HEK293 (cell line): ENCODE measurements around the gene WBP1.

ENCODE experiments used
- MEIS1 ChIP-seq: sonication (generic); formaldehyde crosslinking; IDR thresholded peaks from 2 replicates; pipeline ENCODE4 v1.8.1; 2022; ENCODE audit warnings: missing genetic modification reagents, mild to moderate bottlenecking, borderline replicate concordance
- MZF1 ChIP-seq: fragments of 450-650 bp; formaldehyde crosslinking; IDR thresholded peaks from 2 replicates; pipeline ENCODE4 v1.5.1; 2017; ENCODE audit warnings: missing biosample characterization, missing genetic modification characterization, borderline replicate concordance
- RBAK ChIP-seq: fragments of 450-650 bp; formaldehyde crosslinking; IDR thresholded peaks from 2 replicates; pipeline ENCODE4 v1.5.1; 2016; ENCODE audit warnings: missing biosample characterization, missing genetic modification characterization
- ZNF274 ChIP-seq, 2 experiments: fragments of 200-500 bp in 1 of 2; fragments of 450-650 bp in 1 of 2; sonication (Bioruptor generic) in 1 of 2; formaldehyde crosslinking in 1 of 2; IDR thresholded peaks; 2 replicates each; pipeline versions ENCODE4 v1.5.1 to v1.6.1; 2014 to 2016; ENCODE audit warnings: borderline replicate concordance in 1 of 2, inconsistent platforms in 1 of 2, low read length in 1 of 2, missing biosample characterization in 1 of 2, missing genetic modification characterization in 1 of 2
- TF ChIP-seq, protein P1 (sequence below): fragments of 450-650 bp; formaldehyde crosslinking; IDR thresholded peaks from 2 replicates; pipeline ENCODE4 v1.5.1; 2016; ENCODE audit warnings: missing biosample characterization, missing genetic modification characterization
- TF ChIP-seq, protein P2 (sequence below): fragments of 450-650 bp; formaldehyde crosslinking; IDR thresholded peaks from 2 replicates; pipeline ENCODE4 v1.5.1; 2016; ENCODE audit warnings: missing biosample characterization, missing genetic modification characterization
- TF ChIP-seq, protein P3 (sequence below): fragments of 450-650 bp; formaldehyde crosslinking; IDR thresholded peaks from 2 replicates; pipeline ENCODE4 v1.5.1; 2016; ENCODE audit warnings: missing biosample characterization, missing genetic modification characterization
- TF ChIP-seq, protein P4 (sequence below): fragments of 450-650 bp; formaldehyde crosslinking; IDR thresholded peaks from 2 replicates; pipeline ENCODE4 v1.5.1; 2016; ENCODE audit warnings: missing biosample characterization, missing genetic modification characterization
- TF ChIP-seq, protein P5 (sequence below): fragments of 450-650 bp; formaldehyde crosslinking; IDR thresholded peaks from 2 replicates; pipeline ENCODE4 v1.5.1; 2017; ENCODE audit warnings: missing biosample characterization, missing genetic modification characterization

DNA sequence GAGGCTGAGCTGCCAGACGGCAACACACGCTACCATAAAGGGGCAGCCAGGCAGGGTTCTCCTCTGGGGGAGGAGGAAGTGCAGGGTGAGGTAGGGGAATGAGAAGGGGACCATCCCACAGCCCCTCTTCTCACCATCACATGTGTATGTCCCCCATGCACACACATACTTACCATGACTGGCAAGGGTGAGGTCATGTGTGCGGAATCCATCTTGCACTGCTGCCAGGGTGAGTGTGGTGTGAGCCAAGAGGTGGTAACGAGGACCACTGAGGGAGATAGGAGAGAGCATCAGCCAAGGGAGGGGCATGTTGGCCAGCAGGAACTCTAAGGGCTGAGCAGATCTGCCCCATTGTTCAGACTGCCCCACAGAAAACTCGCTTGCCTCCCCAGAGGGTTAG is 29.6 kb upstream of the WBP1 start:
- TF ChIP-seq, protein P1, sequence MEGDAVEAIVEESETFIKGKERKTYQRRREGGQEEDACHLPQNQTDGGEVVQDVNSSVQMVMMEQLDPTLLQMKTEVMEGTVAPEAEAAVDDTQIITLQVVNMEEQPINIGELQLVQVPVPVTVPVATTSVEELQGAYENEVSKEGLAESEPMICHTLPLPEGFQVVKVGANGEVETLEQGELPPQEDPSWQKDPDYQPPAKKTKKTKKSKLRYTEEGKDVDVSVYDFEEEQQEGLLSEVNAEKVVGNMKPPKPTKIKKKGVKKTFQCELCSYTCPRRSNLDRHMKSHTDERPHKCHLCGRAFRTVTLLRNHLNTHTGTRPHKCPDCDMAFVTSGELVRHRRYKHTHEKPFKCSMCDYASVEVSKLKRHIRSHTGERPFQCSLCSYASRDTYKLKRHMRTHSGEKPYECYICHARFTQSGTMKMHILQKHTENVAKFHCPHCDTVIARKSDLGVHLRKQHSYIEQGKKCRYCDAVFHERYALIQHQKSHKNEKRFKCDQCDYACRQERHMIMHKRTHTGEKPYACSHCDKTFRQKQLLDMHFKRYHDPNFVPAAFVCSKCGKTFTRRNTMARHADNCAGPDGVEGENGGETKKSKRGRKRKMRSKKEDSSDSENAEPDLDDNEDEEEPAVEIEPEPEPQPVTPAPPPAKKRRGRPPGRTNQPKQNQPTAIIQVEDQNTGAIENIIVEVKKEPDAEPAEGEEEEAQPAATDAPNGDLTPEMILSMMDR (tag by site-specific recombination): no peak
- TF ChIP-seq, protein P2, sequence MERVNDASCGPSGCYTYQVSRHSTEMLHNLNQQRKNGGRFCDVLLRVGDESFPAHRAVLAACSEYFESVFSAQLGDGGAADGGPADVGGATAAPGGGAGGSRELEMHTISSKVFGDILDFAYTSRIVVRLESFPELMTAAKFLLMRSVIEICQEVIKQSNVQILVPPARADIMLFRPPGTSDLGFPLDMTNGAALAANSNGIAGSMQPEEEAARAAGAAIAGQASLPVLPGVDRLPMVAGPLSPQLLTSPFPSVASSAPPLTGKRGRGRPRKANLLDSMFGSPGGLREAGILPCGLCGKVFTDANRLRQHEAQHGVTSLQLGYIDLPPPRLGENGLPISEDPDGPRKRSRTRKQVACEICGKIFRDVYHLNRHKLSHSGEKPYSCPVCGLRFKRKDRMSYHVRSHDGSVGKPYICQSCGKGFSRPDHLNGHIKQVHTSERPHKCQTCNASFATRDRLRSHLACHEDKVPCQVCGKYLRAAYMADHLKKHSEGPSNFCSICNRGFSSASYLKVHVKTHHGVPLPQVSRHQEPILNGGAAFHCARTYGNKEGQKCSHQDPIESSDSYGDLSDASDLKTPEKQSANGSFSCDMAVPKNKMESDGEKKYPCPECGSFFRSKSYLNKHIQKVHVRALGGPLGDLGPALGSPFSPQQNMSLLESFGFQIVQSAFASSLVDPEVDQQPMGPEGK (tag by site-specific recombination): no peak
- TF ChIP-seq, protein P3, sequence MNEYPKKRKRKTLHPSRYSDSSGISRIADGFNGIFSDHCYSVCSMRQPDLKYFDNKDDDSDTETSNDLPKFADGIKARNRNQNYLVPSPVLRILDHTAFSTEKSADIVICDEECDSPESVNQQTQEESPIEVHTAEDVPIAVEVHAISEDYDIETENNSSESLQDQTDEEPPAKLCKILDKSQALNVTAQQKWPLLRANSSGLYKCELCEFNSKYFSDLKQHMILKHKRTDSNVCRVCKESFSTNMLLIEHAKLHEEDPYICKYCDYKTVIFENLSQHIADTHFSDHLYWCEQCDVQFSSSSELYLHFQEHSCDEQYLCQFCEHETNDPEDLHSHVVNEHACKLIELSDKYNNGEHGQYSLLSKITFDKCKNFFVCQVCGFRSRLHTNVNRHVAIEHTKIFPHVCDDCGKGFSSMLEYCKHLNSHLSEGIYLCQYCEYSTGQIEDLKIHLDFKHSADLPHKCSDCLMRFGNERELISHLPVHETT (tag by site-specific recombination): no peak
- TF ChIP-seq MEIS1 (CRISPR knock-in tag) (no peak), ZNF274 (IDR thresholded peaks at IDR 0.05; ENCODE audit: low read length) (no peak), ZNF274 (tag by site-specific recombination; IDR thresholded peaks at IDR 0.05; ENCODE audit: borderline replicate concordance) (no peak), RBAK (tag by site-specific recombination) (no peak), MZF1 (tag by site-specific recombination) (no peak)
- TF ChIP-seq, protein P4, sequence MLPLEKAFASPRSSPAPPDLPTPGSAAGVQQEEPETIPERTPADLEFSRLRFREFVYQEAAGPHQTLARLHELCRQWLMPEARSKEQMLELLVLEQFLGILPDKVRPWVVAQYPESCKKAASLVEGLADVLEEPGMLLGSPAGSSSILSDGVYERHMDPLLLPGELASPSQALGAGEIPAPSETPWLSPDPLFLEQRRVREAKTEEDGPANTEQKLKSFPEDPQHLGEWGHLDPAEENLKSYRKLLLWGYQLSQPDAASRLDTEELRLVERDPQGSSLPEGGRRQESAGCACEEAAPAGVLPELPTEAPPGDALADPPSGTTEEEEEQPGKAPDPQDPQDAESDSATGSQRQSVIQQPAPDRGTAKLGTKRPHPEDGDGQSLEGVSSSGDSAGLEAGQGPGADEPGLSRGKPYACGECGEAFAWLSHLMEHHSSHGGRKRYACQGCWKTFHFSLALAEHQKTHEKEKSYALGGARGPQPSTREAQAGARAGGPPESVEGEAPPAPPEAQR (tag by site-specific recombination): no peak
- TF ChIP-seq, protein P5, sequence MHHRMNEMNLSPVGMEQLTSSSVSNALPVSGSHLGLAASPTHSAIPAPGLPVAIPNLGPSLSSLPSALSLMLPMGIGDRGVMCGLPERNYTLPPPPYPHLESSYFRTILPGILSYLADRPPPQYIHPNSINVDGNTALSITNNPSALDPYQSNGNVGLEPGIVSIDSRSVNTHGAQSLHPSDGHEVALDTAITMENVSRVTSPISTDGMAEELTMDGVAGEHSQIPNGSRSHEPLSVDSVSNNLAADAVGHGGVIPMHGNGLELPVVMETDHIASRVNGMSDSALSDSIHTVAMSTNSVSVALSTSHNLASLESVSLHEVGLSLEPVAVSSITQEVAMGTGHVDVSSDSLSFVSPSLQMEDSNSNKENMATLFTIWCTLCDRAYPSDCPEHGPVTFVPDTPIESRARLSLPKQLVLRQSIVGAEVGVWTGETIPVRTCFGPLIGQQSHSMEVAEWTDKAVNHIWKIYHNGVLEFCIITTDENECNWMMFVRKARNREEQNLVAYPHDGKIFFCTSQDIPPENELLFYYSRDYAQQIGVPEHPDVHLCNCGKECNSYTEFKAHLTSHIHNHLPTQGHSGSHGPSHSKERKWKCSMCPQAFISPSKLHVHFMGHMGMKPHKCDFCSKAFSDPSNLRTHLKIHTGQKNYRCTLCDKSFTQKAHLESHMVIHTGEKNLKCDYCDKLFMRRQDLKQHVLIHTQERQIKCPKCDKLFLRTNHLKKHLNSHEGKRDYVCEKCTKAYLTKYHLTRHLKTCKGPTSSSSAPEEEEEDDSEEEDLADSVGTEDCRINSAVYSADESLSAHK (tag by site-specific recombination): no peak
